HG03442 (cell line): Measurements from ENCODE around the gene CLUH.
A peak's percentile ranks its signal among the peaks of the same experiment; 100 is the strongest.

Experiments used
- ATAC-seq: cut with Tn5 transposase; IDR thresholded peaks from one replicate; pipeline ENCODE4 v1.9.1; 2021; ENCODE audit warnings: mild to moderate bottlenecking, moderate library complexity; ENCODE audit not compliant: unreplicated experiment

The CLUH gene, protein sequence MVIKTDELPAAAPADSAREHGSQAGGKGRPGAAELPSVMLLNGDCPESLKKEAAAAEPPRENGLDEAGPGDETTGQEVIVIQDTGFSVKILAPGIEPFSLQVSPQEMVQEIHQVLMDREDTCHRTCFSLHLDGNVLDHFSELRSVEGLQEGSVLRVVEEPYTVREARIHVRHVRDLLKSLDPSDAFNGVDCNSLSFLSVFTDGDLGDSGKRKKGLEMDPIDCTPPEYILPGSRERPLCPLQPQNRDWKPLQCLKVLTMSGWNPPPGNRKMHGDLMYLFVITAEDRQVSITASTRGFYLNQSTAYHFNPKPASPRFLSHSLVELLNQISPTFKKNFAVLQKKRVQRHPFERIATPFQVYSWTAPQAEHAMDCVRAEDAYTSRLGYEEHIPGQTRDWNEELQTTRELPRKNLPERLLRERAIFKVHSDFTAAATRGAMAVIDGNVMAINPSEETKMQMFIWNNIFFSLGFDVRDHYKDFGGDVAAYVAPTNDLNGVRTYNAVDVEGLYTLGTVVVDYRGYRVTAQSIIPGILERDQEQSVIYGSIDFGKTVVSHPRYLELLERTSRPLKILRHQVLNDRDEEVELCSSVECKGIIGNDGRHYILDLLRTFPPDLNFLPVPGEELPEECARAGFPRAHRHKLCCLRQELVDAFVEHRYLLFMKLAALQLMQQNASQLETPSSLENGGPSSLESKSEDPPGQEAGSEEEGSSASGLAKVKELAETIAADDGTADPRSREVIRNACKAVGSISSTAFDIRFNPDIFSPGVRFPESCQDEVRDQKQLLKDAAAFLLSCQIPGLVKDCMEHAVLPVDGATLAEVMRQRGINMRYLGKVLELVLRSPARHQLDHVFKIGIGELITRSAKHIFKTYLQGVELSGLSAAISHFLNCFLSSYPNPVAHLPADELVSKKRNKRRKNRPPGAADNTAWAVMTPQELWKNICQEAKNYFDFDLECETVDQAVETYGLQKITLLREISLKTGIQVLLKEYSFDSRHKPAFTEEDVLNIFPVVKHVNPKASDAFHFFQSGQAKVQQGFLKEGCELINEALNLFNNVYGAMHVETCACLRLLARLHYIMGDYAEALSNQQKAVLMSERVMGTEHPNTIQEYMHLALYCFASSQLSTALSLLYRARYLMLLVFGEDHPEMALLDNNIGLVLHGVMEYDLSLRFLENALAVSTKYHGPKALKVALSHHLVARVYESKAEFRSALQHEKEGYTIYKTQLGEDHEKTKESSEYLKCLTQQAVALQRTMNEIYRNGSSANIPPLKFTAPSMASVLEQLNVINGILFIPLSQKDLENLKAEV (N-terminal part only)

DNA sequence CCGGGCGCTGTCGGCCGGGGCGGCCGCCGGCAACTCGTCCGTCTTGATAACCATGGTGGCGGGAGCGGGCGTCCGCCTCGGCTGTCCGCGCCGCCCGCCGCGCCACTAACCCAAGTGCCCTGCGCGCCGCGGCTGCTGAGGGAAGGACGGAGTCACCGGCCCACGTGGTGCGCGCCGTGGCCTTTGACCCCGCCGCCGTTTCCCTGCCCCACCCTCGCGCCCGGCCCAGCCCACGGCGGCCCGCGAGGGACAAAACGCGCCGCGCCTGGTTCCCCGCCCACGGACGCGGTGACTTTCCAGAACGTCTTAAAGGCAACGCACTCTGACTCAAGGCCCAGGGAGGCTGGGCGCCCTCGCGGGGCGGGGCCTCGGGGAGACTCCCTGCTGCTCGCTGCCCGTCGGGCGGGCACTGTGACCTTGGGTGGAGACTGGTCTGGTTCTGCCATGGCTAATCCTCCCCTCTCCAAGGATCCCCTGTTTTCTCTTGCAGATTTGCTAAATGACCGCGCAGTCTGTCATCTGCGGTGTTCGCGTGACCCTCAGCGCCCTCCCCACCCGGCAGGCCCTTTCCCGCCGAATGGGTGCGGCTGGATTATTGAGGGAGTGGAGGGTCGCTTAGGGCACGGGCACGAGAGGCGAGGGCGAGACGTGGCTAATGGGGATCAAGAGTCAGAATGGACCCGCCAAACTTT lies at the start of gene CLUH:
Gene CLUH, minus strand, starts transcription at position 157 of the 692 bp plus-strand sequence. Its CDS starts 103 bp downstream, at position 54.
- peak; percentile 66 for ATAC-seq

DNA sequence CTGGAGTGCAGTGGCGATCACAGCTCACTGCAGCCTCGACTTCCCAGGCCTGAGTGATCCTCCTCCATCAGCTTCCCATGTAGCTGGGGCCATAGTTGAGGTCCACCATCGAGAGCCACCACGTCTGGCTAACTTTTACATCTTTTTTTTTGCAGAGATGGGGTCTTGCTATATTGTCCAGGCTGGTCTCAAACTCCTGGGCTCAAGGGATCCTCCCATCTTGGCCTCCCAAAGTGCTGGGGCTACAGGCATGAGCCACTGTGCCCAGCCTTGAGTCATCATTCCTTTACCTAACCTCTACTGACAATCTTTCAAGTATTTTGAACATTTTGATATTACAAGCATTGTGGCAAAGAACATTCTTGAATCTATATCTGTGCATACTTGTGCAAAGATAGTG lies 47.3 kb upstream of the CLUH start:
- no peak for ATAC-seq

DNA sequence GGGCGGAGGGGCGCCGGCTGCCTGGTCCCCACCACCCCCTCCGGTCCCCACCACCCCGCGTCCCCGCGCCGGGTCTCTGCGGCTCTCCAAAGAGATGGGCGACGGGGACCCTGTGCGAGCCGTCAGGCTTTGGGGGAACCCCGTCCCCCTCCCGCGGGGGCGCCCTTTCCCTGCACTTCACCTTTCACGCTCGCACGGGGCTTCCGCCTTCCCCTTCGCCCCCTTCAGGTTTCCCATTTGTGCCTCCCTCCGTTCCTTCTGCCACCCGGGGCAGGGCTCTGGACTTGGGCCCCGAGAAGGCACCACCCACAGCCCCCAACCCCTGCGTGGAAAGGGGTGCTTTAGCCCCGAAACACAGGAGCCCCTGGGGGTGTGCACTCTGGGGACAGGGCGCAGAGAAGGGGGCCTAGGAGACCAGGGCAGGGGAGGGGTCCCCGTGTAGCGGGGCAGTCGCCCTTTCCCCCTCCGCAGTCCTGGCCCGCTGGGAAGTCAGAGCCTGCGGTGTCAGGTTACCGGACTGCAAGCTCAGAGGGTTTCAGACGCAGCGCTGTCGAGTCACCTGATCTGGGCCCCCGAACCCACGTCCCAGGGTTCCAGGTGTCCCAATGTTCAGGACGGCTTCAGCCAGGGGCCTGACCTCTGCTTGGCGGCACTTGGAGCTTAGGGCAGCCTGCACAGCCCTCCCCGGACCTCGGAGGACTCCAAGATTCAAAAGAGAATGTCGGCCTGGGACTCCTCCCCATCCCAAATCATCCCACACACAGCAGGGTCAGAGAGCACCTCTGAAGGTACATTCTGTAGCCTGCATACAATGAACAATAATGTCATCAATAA lies 44.5 kb upstream of the CLUH start:
- ATAC-seq: no peak

DNA sequence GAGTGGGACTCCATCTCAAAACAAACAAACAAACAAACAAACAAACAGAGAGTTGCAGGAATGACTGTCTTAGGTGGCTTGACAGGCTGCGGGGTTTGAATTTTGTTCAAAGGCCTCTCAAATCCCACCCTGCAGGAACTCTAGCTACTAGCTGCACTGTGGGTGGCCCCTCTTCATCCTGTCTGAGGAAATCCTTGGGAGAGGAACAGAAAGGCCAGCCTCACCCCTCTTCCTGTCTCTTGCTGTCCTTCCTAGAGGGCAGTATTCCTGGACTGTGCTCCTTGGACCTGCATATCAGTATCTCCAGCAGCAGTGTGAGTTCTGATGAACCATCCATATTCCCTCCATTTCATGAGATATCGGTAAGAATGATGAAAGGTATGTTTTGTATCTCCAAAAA lies 39.9 kb upstream of the CLUH start:
- ATAC-seq: no peak

DNA sequence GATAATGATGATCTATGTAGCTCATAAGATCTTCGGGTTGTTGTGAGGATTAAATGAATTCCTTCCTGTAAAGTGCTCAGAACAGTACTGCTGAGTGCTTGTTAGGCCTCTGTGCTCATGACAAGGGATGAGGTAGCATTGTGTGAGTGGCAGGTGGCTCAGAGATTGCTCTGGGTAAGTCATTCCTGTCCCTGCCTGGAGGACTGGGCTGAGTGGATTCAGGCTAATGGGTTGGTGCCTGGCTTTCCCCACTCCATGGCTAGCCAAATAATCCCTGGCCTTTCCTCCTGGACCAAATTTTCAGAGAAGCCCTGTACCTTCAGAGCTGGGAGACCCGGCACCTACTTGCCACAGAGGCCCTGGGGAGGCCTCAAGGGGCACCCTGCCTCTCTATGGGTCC lies 39.2 kb upstream of the CLUH start:
- ATAC-seq: no peak

DNA sequence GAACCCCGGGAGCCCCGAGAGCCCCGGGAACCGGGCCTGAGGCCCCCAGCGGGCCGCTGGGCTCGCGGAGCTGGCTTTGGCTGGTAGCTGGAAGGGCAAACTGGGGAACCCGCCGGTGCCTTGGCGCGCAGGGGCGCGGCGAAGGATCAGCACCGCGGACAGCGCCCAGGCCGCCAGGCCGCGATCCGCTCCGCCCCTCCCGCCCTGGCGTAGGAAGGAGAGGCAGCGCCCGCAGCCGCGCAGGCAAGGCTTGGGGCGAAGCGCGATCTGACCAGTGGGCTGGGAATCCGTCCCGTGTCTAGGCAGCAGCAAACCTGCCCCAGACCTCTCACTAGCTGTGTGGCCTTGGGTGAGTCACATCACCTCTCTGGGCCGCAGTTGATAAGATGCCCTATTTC lies 38.2 kb upstream of the CLUH start:
- ATAC-seq: no peak

DNA sequence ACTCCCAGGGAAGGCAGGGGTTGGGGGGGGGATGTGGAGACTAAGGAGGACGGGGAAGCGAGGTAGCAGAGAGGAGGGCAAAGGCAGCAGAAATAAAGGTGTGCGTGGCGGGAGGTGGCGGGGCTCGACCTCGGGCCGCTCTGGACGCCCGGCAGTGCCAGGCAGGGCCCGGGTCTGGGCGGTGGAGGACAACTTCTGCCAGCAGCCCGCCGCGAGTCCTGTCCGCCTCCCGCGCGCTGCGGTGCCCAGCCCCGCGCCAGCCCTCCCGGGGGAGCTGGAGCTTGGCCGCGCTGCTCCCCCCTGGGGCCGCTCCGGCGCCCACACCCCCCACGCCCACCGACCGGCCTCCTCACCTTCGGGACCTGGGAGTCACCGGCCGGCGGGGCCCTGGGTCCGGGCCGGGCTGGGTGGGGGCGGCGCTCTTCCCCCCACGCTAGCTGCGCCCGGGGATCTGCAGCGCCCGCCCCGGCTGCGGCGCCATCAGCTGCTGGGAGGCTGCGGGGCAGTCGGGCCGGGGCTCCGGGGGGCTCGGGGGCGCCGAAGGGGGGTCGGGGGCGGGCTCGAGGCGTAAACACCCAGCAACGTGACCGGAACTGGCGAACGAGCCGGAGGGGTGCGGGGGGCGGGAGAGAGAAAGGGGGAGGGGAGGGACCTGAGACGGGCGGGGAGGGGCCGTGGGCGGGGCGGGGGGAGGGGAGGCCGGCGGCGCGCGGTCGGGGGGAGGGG lies 37.7 kb upstream of the CLUH start, which contains the start of gene CCDC92B:
Gene CCDC92B, minus strand, starts transcription at position 595 of the 726 bp plus-strand sequence. CDS start 14,507 bp downstream, outside the sequence.
- ATAC-seq: no peak

DNA sequence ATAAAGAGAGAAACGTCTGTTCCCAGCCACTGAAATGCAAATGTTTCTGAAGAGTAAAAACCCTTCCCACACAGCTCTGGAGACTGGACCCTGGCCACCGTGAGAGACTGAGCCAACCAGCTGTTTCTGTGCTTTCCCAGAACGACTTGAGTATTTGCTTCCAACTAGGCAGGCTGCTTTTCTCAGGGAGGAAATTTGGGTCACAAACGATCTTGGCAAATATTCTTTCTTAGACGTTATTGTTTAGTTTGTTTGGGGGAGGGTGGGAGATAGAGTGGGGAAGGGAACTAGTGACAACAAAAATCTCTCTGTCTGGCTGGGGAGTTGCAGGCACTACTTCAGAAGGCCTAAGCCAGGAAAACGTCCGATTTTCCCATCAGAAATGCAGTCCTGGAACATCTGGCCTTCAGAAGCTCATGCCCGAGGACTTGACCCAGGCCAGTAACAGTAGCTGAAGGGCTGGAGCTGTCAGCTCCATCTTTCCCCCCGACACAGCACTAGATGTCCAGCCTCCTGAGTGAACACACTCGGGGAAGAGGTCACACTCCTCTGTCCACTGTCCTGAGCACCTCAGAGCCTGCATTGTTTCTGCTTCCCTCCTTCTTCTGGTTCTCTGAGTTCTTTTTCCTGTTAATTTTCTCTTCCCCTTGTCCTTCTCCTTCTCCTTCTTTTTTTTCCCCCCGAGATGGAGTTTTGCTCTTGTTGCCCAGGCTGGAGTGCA lies 33.9 kb upstream of the CLUH start:
- ATAC-seq: no peak

DNA sequence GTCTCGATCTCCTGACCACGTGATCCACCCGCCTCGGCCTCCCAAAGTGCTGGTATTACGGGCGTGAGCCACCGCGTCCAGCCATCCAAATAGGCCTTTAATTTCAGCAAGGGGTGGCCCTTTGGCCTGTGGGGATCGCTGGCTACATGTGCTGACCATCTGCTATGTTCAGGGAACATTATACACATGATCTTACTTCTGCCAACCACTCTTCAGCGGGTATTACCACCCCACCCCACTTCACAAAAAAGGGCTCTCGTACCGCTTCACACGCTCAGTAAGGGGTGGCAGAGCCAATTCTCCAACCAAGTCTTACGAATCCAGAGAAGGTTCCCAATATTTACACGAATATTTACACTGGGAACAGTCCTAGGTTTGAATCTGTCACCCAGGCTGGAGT lies 26.1 kb upstream of the CLUH start:
- no peak for ATAC-seq

DNA sequence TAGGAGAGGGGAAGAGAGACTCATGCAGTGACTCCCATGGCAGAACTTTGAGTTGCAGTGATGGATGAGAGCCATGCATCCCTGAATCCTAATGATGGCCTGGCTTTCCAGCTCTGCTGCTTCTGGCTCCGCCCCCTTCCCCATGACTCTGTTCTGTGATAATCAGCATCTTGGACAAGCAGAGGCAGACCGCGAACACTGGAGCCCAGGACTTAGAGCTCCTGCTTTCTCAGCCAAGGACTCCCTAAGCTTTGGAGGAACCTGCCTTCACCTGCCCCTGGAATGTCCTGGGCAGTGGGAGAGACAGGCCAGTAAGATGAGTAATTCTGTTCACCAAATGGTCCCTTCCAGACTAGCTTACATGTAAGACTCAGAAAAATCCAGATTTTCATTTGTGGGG lies 25.4 kb upstream of the CLUH start:
- ATAC-seq: no peak

DNA sequence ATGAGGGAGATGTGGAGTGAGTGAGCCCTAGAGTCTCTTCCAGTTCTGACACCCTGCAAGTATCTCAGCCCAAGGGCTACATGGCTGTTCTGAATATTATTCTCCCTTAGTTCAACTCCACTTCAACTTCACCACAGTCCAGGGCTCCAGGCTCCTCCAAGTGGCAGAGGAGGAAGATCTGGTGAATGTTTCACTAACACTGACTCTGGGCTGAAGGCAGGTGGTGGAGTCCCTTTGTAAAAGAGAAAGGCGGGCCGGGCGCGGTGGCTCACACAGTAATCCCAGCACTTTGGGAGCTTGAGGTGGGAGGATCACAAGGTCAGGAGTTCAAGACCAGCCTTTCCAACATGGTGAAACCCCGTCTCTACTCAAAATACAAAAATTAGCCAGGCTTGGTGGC lies 24.3 kb upstream of the CLUH start:
- no peak for ATAC-seq

DNA sequence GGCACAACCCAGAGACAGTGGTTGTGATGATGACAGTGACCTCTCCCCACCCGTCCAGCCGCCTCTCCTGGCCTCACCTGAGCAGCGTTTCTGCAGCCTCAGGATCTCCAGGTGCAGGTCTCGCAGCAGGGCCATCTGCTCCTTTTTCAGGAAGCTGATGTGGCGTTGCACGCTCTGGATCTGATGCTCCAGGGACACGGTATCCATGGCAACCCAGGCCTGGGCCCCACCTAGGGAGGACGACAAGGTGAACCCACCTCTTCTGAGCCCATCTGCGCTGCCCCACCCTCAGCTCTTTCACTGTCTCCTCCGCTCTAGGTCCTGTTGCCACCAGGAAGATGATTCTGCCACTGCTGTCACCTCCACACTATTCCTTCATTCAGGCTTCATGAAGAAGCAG lies 23.4 kb upstream of the CLUH start:
- ATAC-seq: no peak

DNA sequence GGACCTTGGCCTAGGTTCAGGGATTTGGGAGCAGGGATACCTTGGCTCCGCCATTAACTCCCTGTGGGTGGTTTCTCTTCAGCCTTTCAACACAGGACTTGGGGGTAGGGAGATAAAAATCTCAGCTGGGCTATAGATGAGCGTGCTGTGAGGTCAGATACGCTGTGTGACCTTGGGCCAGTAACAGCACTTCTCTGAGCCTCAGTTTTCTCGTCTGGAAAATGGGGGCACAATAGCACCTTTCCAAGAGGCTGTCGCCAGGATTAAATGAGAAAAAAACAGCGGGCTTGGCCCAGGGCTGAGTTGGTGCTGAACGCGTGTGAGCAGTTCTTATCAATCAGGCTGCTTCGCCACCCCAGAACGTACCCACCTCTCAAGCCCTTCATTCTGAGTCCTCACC lies 20.2 kb upstream of the CLUH start:
- ATAC-seq: no peak

DNA sequence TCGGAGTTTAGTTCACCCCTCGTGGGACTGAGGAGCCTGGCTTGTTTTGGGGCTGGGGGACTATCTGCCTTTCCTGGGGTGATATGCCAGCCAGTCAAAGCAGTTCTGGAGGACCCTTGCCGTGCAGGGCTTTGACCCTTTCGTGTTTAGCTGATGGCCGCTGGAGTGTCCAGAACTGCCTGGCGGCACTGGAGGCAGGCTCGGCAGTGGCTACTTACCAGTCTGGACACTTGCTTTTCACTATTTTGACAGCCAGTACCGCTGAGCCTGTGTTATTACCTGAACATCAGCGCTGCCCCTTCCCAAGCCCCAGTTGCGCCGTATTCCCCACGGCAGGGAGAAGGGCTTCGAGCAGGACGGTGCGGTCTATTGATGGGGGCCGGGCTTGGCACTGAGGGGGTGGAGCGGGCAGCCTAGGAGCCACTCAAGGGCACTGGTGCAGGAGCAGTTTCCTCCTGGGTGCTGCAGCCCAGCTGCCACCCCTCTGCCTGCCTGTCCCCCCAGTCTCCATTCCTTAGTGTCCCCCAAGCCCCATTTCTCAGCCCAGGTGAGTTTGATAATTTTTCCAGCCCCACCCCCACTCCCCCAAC lies 19.3 kb upstream of the CLUH start:
- ATAC-seq: no peak

DNA sequence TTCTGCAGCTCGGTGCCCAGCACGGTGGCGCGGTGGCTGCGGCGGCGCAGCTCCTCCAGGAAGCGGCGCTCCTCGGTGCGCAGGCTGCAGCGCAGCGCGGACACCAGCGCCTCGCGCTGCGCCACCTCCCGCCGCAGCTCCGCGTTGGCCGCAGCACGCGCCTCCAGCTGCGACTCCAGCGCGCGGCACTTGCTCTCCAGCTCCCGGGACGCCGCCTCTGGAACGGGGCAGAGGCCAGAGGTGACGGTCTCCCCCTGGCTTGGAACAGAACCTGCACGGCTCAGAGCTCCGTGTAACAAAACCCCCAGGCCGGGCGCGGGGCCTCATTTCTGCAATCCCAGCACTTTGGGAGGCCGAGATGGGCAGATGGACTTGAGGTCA lies 13.2 kb upstream of the CLUH start:
- no peak for ATAC-seq

DNA sequence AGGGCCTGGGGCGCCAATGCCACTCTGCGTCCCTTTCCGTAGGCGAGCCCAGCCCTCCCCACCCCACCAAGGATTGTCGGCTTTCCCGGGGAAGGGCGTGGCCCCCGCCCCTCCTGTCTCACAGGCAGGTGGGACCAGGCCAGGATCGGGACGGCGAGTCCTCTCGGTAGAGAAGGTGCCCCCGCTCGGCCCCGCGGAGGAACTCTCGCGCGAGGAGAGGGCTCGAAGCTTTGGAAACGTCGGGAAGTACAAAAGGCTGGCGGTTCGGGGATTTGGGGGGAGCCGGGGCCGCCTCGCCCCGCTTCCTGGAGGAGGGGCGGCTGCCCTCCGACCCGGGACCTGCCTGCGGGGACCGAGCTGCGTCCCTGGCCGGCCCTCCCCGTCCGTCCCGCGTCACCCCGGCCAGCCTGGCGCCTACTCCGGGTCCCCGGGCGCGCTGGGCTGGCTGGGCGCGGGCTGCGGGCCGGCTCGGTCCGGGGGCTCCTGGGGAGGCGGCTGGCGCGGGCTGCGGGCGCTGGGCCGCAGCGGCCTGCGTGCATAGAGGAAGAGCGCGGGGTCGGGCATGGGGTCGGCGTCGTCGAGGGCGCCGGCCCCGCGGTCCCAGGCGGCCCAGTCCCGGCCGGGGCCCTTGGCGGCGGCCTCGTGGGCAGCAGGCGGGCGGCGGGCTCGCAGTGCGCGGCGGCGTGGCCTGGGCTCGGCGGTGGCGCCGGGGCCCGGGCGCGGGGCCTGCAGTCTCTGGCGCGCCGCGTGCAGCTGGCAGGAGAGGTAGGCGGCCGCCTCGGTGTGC lies 12.6 kb upstream of the CLUH start:
- ATAC-seq: no peak

DNA sequence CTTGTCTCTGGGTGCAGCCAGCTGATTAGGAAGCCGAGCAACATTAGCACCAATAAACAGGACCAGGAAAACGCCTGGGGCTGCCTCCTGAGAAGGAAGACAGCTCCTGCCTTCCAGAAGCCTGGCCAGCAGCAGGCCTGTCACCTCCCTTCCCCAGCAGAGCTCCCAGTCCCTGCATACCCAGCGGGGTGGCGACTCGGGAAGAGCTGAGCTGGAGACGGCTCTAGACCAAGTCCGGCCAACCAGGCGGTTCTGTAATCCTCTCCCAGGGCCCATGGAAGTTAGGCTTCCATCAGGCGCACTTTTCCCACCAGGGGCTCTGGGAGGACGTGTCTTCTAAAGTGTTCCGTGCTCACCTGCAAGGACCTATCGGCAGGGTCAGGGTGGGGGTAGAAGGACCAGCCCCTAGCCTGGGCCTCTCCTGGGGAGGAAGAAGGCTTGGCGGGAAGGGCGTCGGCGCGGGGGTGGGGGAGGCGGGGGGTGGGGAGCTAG lies 12.0 kb upstream of the CLUH start:
- ATAC-seq: no peak
